Pancreas (tissue), 10 donors: ENCODE data around the gene ASAH2. TPM values are rescaled to one million over a fixed set of nuclear protein-coding genes. Genes with fewer than 3 reads are reported as not detected.
A peak's percentile ranks its signal among the peaks of the same experiment; 100 is the strongest.
"Not testable (repeated sequence)": the region's sequence is repeated elsewhere in the genome, so short reads cannot be mapped to it uniquely, and the experiment has no call there.

Experiments
- ATAC-seq, 4 donors: fragments of 200-7000 bp; cut with Tn5 transposase; one replicate each; pipeline versions ENCODE4 v1.8.0 to v1.9.1; 2020; ENCODE audit warnings: mild to moderate bottlenecking in 4 of 4, moderate library complexity in 4 of 4
- DNase-seq, 6 donors: peaks; one replicate each; pipeline ENCODE4 v3.0.0-alpha.2; 2020
- FAIRE-seq: peaks from 2 replicates; lab custom pipeline; 2012; peaks lifted over from hg19 to GRCh38; lab: Jason Lieb, UNC
- H3K27ac ChIP-seq, 4 donors: fragments of 200-600 bp; sonication (generic); 1 replicate in 3 of 4; 2 replicates in 1 of 4; pipeline versions ENCODE4 v1.5.0 to v1.8.0; 2020
- H3K27me3 ChIP-seq, 4 donors: fragments of 200-600 bp; one replicate each; pipeline ENCODE4 v1.8.0; 2021
- H3K36me3 ChIP-seq, 3 donors: fragments of 200-600 bp; sonication (generic) in 1 of 3; one replicate each; pipeline versions ENCODE4 v1.5.0 to v1.8.0; 2020 to 2021
- H3K4me1 ChIP-seq, 3 donors: fragments of 200-600 bp; one replicate each; pipeline ENCODE4 v1.8.0; 2021
- H3K4me3 ChIP-seq, 4 donors: fragments of 200-600 bp; sonication (generic) in 2 of 4; one replicate each; pipeline versions ENCODE4 v1.5.0 to v1.8.0; 2020 to 2021
- H3K9me3 ChIP-seq, 4 donors: fragments of 200-600 bp; one replicate each; pipeline ENCODE4 v1.8.0; 2021
- WGBS, 2 donors: extraction: QIAGEN DNeasy Blood & Tissue Kit; methylation state at CpG; one replicate each; pipeline ENCODE4 v1.1.7; 2013; 5-methylcytosine and 5-hydroxymethylcytosine counted together
- intact Hi-C, 3 donors: fragments of 100-400 bp; cut with DNase I; formaldehyde crosslinking; loops; one replicate each; pipeline versions ENCODE4 v1.11.1 to v1.14.2; 2022
- polyA plus RNA-seq, 2 donors: library from polyadenylated mRNA; stranded (reverse); fragments of 200-250 nt; gene quantifications; one replicate each; pipeline ENCODE4 v1.2.3, GENCODE V29; 2013
- total RNA-seq, 6 donors: library from RNA; stranded (reverse); fragmentation: NEBNext Ultra II Directional in 4 of 6; extraction: Animal tissue kit (Norgen Biotek cat#: 25700) in 4 of 6; gene quantifications; one replicate each; pipeline versions ENCODE4 v1.2.1 to v1.2.4, GENCODE V29; 2021 to 2023
- TF ChIP-seq, protein P1 (sequence below), 4 donors: fragments of 200-600 bp; sonication (generic) in 3 of 4; IDR thresholded peaks; one replicate each; pipeline versions ENCODE4 v1.5.0 to v1.8.0; 2021; ENCODE audit warnings: antibody characterized with exemption in 4 of 4
- donor health status: healthy with polysubstance abuse.
- donor health status: DM: no; HTN: no; CAD: no; lungs with moderate emphysema.
- donor health status: DM: no; HTN: no; CAD: no.
- donor health status: control.
- donor health status: control.
- donor health status: Bipolar disorder and iron deficiency.
- donor health status: DM: yes; HTN: yes; CAD: no.
- donor health status: DM: no; HTN: no; CAD: no.
- donor health status: DM: no; HTN: no; CAD: no.
- donor health status: DM: yes; HTN: yes; CAD: no.

Gene ASAH2
- total and polyA plus RNA-seq, 8 donors, result 0.15 to 3.6 (median 1.2) TPM

DNA sequence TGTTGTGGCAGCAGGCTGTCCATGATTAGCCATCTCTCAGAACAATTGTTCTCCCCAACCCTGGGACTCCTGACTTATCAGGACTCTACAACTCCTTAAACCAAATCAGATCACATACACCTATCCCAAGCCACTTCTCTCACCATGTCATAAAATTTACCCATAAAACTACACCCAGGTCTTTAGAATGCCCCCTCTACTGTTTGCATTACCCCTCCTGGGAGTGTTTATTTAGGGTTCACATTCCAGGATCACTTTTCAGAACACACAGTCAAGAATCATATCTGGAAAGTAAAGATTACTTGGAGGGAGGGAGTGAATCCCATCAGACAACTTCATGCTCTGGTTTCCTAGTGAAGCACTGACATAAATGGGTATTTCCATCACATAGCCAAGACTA is 7.1 kb downstream of the ASAH2 start:
- DNase-seq, result no peak
- Histone ChIP-seq H3K4me3 (no peak overlapping the region), H3K9me3 (no peaks in the 10 kb centered on the region), H3K27ac (no peak overlapping the region), H3K27me3 (no peaks in the 10 kb centered on the region), H3K36me3 (no peaks in the 10 kb centered on the region), H3K4me1 (no peaks in the 10 kb centered on the region)
- no peak for ATAC-seq
- intact Hi-C loops, result no loop called here
- FAIRE-seq, result no peak
- TF ChIP-seq, protein P1, sequence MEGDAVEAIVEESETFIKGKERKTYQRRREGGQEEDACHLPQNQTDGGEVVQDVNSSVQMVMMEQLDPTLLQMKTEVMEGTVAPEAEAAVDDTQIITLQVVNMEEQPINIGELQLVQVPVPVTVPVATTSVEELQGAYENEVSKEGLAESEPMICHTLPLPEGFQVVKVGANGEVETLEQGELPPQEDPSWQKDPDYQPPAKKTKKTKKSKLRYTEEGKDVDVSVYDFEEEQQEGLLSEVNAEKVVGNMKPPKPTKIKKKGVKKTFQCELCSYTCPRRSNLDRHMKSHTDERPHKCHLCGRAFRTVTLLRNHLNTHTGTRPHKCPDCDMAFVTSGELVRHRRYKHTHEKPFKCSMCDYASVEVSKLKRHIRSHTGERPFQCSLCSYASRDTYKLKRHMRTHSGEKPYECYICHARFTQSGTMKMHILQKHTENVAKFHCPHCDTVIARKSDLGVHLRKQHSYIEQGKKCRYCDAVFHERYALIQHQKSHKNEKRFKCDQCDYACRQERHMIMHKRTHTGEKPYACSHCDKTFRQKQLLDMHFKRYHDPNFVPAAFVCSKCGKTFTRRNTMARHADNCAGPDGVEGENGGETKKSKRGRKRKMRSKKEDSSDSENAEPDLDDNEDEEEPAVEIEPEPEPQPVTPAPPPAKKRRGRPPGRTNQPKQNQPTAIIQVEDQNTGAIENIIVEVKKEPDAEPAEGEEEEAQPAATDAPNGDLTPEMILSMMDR (IDR thresholded peaks at IDR 0.05), result no peak

- Histone ChIP-seq H3K36me3 (no peaks in the 10 kb centered on the region), H3K4me3 (no peak overlapping the region), H3K9me3 (no peaks in the 10 kb centered on the region), H3K4me1 (no peaks in the 10 kb centered on the region), H3K27me3 (no peaks in the 10 kb centered on the region), H3K27ac (no peak overlapping the region)
- no peak for DNase-seq
- WGBS, 2 donors, result 96% methylated on average over 4 of the region's 4 CpGs
- no peak for ATAC-seq
- no peak for FAIRE-seq
- TF ChIP-seq, protein P1 (IDR thresholded peaks at IDR 0.05), result no peak
- intact Hi-C loops, result no loop called here
Observed at GRCh38 chr10:50242777-50243176, 8.5 kb downstream of the ASAH2 start.

DNA sequence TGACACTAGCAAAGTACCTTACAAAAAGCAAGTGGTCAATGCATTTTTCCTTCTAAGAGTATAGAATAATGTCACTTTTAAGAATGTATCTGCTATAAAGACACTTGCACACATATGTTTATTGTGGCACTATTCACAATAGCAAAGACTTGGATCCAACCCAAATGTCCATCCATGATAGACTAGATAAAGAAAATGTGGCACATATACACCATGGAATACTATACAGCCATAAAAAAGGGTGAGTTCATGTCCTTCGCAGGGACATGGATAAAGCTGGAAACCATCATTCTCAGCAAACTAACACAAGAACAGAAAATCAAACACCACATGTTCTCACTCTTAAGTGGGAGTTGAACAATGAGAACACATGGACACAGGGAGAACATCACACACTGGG is 9.8 kb downstream of the ASAH2 start:
- intact Hi-C loops, H3K9me3 ChIP-seq, H3K27ac ChIP-seq, H3K4me1 ChIP-seq, ATAC-seq, H3K36me3 ChIP-seq, DNase-seq, H3K27me3 ChIP-seq, H3K4me3 ChIP-seq, FAIRE-seq: not testable (repeated sequence)
- WGBS, 2 donors, result 94 to 100% methylated on average over 1 of the region's 1 CpG

GRCh38 chr10:50234486-50234885 is 16.8 kb downstream of the ASAH2 start:
- DNase-seq (peak in 1 of 6 donors; percentile 26), ATAC-seq (peak; percentile 88 to 97 (median 94)), FAIRE-seq (no peak)
- no peak overlapping the region for H3K27ac ChIP-seq
- H3K27me3 ChIP-seq, result no peaks in the 10 kb centered on the region
- TF ChIP-seq, protein P1 (IDR thresholded peaks at IDR 0.05), result no peak
- intact Hi-C loops, result no loop called here
- no peak overlapping the region for H3K4me3 ChIP-seq
- H3K9me3 ChIP-seq, result no peaks in the 10 kb centered on the region
- H3K4me1 ChIP-seq, result peaks cover 4 to 7% (median 7%) of the 10 kb centered on the region in 3 donors
- 8 to 10% methylated on average over 4 of the region's 4 CpGs for WGBS, 2 donors
- H3K36me3 ChIP-seq, result no peaks in the 10 kb centered on the region

DNA sequence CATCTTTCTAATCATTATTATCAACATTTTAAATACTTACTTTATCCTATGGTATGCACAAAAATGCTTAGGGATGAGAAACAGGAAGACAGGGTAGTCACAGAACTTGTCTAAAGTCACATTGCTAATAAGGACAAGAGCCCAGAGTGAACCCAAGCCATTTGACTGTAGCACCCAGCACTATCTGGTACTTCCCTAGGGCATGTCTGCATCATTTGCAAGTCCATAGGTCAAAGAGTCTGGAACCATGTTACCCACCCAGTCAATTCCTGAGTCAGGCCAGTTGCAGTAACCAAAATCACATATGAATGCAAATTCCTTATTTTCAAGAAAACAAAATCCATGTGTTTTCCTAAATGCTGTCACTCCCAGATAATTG is 19.1 kb downstream of the ASAH2 start:
- Histone ChIP-seq H3K27ac (no peak overlapping the region), H3K4me3 (no peak overlapping the region), H3K4me1 (peaks cover 4 to 7% (median 7%) of the 10 kb centered on the region in 3 donors), H3K27me3 (no peaks in the 10 kb centered on the region), H3K9me3 (no peaks in the 10 kb centered on the region), H3K36me3 (no peaks in the 10 kb centered on the region)
- no peak for FAIRE-seq
- TF ChIP-seq, protein P1 (IDR thresholded peaks at IDR 0.05), result no peak
- ATAC-seq, result no peak
- intact Hi-C loops, result no loop called here
- DNase-seq, result no peak
